COLO668 (cell line): ENCODE results near the gene VPS36.
"Not testable (repeated sequence)": the region's sequence is repeated elsewhere in the genome, so short reads cannot be mapped to it uniquely, and the experiment has no call there.

Experiments
- DNase-seq: peaks from one replicate; lab custom pipeline; 2025; ENCODE audit not compliant: unreplicated experiment; lab: John Stamatoyannopoulos, UW

VPS36 gene

GRCh38 chr13:52383366-52383765, 67.1 kb downstream of the VPS36 start:
- no peak for DNase-seq

DNA sequence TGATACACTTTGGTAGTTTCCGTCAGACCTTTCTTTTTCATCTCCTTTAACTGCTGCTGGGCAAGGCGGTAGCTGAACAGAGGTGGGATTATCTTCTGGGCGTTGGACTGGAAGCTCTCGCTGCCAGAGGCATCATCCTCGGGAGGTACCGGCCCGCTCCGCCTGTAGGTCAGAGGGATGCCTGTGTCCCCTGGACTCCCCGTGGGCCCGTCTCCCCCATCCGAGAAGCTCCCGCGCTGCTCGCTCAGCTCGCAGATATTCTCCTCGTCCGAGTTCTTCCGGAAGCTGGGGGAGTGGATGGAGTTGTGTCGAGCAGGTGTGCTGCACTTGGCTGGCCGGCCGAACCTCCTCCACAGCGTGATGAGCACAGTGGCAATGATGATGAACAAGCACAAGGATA, 72.1 kb downstream of the VPS36 start:
- DNase-seq, result no peak

GRCh38 chr13:52377898-52378297, 72.5 kb downstream of the VPS36 start:
- no peak for DNase-seq

DNA sequence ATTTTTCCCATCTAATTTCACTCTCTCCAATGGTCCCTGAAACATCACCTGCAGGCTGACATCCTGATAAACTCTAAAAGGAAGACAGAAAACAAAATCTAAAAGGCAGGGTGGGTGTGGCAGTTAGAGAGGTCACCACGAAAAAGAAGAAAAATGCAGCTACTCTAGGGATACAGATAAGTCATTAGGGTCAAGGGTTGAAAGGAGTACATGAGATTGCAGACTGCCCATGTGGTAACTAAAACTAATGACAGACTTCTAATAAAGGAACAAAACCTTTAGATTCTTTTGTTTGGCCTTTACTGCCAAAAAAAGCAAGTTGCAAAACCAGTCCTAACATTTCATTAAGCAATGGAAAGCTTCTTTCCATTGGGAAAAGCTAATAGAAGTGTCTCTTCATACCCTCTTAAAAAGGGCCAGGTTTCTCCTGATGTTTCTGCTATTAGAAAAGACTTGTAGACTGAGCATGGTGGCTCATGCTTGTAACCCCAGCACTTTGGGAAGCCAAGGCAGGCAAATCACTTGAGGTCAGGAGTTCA, 75.5 kb downstream of the VPS36 start:
- no peak for DNase-seq

- DNase-seq, result no peak
Measured at GRCh38 chr13:52374389-52374788, 76.0 kb downstream of the VPS36 start.

- not testable (repeated sequence) for DNase-seq
Measured at GRCh38 chr13:52373277-52373676, 77.2 kb downstream of the VPS36 start.

GRCh38 chr13:52371736-52372247, 78.6 kb downstream of the VPS36 start:
- no peak for DNase-seq

- no peak for DNase-seq
Measured at GRCh38 chr13:52366291-52366690, 84.1 kb downstream of the VPS36 start.
